Activated B cell treated with CpG ODN at 0.5 μM for 24 hours (primary cell): Measurements from ENCODE around the gene ADARB1. TPM values are rescaled to one million over a fixed set of nuclear protein-coding genes. Genes with fewer than 3 reads are reported as not detected.
"Not testable (repeated sequence)": the region's sequence is repeated elsewhere in the genome, so short reads cannot be mapped to it uniquely, and the experiment has no call there.

Experiments
- ATAC-seq: fragments of 200-7000 bp; cut with Tn5 transposase; one replicate; pipeline ENCODE4 v1.10.0; 2021; ENCODE audit warnings: low read depth, mild to moderate bottlenecking, moderate library complexity
- CTCF ChIA-PET: fragments of 350-600 bp; sonication (Branson Sonifier 250); formaldehyde crosslinking; loops from one replicate; lab custom pipeline; 2021; ENCODE audit warnings: antibody characterized with exemption; lab: Charles Lee
- POLR2A ChIA-PET: fragments of 350-600 bp; sonication (Branson Sonifier 250); formaldehyde crosslinking; loops from one replicate; lab custom pipeline; 2021; ENCODE audit warnings: antibody characterized with exemption; lab: Charles Lee
- DNase-seq: peaks from one replicate; pipeline ENCODE4 v3.0.0; 2022
- H3K27ac Mint-ChIP-seq: one replicate; pipeline ENCODE4 v1.8.0; 2020; ENCODE audit warnings: mixed read lengths
- H3K27me3 Mint-ChIP-seq: one replicate; pipeline ENCODE4 v1.8.0; 2021; ENCODE audit warnings: mixed read lengths
- H3K36me3 Mint-ChIP-seq: one replicate; pipeline ENCODE4 v1.8.0; 2021; ENCODE audit warnings: low read depth, mixed read lengths
- H3K4me1 Mint-ChIP-seq: one replicate; pipeline ENCODE4 v1.8.0; 2021; ENCODE audit warnings: mixed read lengths
- H3K4me3 Mint-ChIP-seq: one replicate; pipeline ENCODE4 v1.8.0; 2020; ENCODE audit warnings: mild to moderate bottlenecking, mixed read lengths
- H3K9me3 Mint-ChIP-seq: one replicate; pipeline ENCODE4 v1.8.0; 2020; ENCODE audit warnings: mixed read lengths
- intact Hi-C: fragments of 100-400 bp; cut with micrococcal nuclease; formaldehyde crosslinking; loops from one replicate; pipeline ENCODE4 v1.15.1; 2024
- total RNA-seq: library from RNA; stranded (reverse); gene quantifications from 2 replicates; pipeline ENCODE4 v1.2.3, GENCODE V29; 2022
- TF ChIP-seq, protein P1 (sequence below): fragments of 200-600 bp; IDR thresholded peaks from one replicate; pipeline ENCODE4 v1.8.0; 2022; ENCODE audit warnings: antibody characterized with exemption, mild to moderate bottlenecking

Gene ADARB1, protein sequence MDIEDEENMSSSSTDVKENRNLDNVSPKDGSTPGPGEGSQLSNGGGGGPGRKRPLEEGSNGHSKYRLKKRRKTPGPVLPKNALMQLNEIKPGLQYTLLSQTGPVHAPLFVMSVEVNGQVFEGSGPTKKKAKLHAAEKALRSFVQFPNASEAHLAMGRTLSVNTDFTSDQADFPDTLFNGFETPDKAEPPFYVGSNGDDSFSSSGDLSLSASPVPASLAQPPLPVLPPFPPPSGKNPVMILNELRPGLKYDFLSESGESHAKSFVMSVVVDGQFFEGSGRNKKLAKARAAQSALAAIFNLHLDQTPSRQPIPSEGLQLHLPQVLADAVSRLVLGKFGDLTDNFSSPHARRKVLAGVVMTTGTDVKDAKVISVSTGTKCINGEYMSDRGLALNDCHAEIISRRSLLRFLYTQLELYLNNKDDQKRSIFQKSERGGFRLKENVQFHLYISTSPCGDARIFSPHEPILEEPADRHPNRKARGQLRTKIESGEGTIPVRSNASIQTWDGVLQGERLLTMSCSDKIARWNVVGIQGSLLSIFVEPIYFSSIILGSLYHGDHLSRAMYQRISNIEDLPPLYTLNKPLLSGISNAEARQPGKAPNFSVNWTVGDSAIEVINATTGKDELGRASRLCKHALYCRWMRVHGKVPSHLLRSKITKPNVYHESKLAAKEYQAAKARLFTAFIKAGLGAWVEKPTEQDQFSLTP
- 21.6 and 22.6 TPM in 2 replicates for total RNA-seq

DNA sequence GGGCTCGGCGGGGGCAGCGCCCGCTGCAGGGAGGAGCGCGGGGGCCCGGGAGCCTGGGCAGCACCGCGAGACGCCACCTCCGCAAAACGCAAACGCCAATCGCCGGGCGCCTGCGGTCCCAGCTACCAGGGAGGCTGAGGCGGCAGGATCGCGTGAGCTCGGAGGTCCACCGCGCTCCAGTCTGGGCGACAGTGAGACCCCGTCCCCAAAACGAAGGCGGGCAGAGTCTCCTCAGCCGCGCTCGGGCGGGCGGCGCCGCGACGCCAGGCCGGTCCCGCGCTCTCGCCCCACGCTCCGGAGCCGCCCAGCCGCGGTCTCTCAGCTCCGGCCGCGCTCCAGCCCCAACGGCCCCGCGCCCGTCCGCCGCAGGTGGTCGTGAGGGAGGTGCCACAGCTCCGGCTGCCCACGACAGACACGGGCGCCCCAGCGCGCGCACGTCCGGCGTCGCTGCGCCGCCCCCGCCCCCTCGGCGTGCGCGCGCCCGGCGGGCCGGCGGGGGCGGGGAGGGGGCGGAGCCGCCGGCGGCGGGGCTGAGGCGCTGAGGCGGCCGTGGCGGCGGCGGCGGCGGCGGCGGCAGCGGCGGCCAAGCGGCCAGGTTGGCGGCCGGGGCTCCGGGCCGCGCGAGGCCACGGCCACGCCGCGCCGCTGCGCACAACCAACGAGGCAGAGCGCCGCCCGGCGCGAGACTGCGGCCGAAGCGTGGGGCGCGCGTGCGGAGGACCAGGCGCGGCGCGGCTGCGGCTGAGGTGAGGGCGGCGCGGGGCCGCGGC is at the start of gene ADARB1:
ADARB1 (plus strand) TSS at position 533 of the 770 bp plus-strand sequence. CDS start 97,077 bp downstream, outside the sequence.
- ChIA-PET POLR2A (interaction anchor here (0.5 to 0.6 kb wide), 2 partner anchors 186 to 272 kb away, joined by 3 to 9 read pairs; partner anchors contain the start of gene UBE2G2), CTCF (interaction anchor here (1.0 to 2.3 kb wide), 2 partner anchors 63 to 66 kb away, joined by 3 to 9 read pairs; no protein-coding TSS in a partner anchor)
- TF ChIP-seq, protein P1, sequence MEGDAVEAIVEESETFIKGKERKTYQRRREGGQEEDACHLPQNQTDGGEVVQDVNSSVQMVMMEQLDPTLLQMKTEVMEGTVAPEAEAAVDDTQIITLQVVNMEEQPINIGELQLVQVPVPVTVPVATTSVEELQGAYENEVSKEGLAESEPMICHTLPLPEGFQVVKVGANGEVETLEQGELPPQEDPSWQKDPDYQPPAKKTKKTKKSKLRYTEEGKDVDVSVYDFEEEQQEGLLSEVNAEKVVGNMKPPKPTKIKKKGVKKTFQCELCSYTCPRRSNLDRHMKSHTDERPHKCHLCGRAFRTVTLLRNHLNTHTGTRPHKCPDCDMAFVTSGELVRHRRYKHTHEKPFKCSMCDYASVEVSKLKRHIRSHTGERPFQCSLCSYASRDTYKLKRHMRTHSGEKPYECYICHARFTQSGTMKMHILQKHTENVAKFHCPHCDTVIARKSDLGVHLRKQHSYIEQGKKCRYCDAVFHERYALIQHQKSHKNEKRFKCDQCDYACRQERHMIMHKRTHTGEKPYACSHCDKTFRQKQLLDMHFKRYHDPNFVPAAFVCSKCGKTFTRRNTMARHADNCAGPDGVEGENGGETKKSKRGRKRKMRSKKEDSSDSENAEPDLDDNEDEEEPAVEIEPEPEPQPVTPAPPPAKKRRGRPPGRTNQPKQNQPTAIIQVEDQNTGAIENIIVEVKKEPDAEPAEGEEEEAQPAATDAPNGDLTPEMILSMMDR, result no peak
- peak within 1 kb of the TSS; percentile 89 for H3K4me3 Mint-ChIP-seq
- intact Hi-C loops, result loop anchor here (10.0 kb wide), 1 partner anchor 259 kb away; the partner anchor contains the start of gene SUMO3
- ATAC-seq (peak; percentile 79), DNase-seq (peak; percentile 74)
- H3K9me3 Mint-ChIP-seq, result no peaks in the 10 kb centered on the region
- H3K36me3 Mint-ChIP-seq, result peaks cover 4% of the 10 kb centered on the region
- peak within 1 kb of the TSS; percentile 82 for H3K27ac Mint-ChIP-seq
- H3K4me1 Mint-ChIP-seq, result peaks cover 41% of the 10 kb centered on the region
- no peaks in the 10 kb centered on the region for H3K27me3 Mint-ChIP-seq

DNA sequence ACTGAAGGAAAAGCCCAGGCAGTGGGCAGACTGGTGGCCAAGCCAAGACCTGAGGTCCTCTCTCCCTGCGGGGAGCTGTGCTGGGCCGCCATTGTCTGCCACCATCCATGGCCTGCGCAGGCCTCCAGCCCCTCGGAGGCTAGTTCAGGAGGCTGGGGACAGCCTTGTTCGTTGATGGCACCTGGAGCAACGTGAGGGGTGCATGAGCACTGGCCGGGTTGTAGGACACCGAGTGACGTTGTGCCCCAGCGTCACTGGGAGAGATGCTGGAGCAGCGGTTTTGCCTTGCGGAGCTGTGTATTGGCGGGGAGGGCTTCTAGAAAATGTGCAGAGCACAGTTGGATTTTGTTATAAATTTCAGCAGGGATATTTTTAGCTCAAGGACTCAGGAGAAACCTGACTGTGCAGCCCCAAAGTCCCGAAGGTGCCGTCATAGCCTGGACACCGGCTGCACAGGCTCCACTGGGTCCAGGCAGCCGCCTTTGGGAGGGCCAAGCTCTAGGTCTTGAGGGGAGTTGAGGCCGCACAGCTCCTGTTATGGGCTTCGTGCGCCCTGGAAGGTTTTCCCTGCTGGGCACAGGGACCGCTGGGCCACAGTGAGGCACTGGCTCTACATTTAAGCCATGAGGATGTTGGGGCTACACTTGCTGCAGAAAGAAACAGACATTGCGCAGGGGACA is 48.2 kb upstream of the ADARB1 start:
- DNase-seq (no peak), ATAC-seq (no peak)
- peaks cover 4% of the 10 kb centered on the region for H3K4me1 Mint-ChIP-seq
- peaks cover 4% of the 10 kb centered on the region for H3K27me3 Mint-ChIP-seq
- H3K27ac Mint-ChIP-seq, result no peak overlapping the region
- ChIA-PET POLR2A (no interaction called here), CTCF (no interaction called here)
- H3K9me3 Mint-ChIP-seq, result peaks cover 11% of the 10 kb centered on the region
- no peak overlapping the region for H3K4me3 Mint-ChIP-seq
- peaks cover 3% of the 10 kb centered on the region for H3K36me3 Mint-ChIP-seq
- intact Hi-C loops, result no loop called here
- TF ChIP-seq, protein P1, result no peak

DNA sequence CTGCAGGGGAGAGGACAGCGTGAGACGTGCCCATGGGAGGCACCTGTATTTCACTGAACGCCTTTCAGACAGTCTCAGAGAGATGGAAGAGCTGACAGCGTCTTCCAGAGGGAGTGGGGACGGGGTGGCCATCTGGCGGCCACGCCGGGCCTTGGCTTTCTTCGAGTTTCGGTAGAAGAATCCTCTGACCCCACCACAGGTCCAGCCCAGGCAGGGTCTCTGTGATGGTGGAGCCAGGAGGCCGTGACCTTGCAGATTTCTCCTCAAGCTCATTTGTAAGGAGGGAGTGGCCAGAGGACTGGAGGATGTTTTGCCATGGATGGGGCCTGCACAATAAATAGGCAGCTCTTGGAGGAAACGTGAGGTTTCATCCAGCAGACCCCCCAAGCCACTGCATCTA is 47.6 kb upstream of the ADARB1 start:
- CTCF ChIA-PET, result no interaction called here
- Mint-ChIP-seq H3K27me3 (peaks cover 2% of the 10 kb centered on the region), H3K4me3 (no peak overlapping the region), H3K4me1 (peaks cover 4% of the 10 kb centered on the region), H3K36me3 (peaks cover 3% of the 10 kb centered on the region), H3K9me3 (peaks cover 11% of the 10 kb centered on the region), H3K27ac (no peak overlapping the region)
- POLR2A ChIA-PET, result no interaction called here
- ATAC-seq (no peak), DNase-seq (no peak)
- TF ChIP-seq, protein P1, result no peak
- intact Hi-C loops, result no loop called here

DNA sequence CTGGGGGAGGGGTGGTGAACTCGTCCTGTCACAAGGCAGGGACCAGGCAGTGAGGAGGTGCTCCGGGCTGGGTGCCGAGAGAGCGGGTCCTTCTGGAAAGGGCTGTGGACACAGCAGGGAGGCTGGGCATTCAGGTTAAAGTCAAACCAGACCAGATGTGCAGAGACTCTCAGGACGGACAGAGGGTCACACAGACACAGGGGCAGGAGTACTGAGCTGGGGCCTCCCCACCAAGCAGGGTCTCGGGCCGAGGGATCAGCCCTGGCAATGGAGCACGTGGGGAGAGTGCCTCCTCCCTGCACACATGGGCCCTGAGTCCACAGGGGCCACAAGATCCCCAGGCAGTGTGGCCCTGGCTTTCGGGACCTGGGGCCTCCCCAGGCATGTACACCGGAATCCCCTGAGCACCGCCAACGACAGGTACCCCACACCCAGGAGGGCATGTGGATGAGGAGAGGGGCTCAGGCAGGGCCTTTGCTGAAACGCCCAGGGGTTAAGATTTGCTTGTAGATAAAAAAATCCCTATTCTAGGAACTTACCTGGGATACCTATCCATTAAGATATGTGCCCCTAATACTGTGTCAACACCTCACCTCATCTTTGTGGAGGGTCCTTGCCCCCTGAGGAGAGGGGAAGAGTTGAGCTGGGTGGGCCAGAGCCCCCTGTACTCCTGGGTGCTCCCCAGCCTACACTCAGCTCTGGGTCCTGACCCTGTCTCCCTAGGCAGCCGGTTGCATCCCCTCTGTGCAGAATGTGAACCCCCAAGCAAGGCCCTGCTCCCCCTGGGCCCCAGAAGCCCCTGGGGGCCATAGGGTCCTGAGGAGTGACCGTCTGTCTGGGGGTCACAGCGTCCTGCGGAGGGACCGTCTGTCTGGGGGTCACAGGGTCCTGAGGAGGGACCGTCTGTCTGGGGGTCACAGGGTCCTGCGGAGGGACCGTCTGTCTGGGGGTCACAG is 46.9 kb upstream of the ADARB1 start:
- Mint-ChIP-seq H3K27me3 (peaks cover 2% of the 10 kb centered on the region), H3K4me3 (no peak overlapping the region), H3K36me3 (peaks cover 3% of the 10 kb centered on the region), H3K27ac (no peak overlapping the region), H3K4me1 (peaks cover 4% of the 10 kb centered on the region), H3K9me3 (peaks cover 11% of the 10 kb centered on the region)
- intact Hi-C loops, result no loop called here
- TF ChIP-seq, protein P1, result no peak
- ChIA-PET POLR2A (no interaction called here), CTCF (no interaction called here)
- no peak for ATAC-seq
- DNase-seq, result no peak

DNA sequence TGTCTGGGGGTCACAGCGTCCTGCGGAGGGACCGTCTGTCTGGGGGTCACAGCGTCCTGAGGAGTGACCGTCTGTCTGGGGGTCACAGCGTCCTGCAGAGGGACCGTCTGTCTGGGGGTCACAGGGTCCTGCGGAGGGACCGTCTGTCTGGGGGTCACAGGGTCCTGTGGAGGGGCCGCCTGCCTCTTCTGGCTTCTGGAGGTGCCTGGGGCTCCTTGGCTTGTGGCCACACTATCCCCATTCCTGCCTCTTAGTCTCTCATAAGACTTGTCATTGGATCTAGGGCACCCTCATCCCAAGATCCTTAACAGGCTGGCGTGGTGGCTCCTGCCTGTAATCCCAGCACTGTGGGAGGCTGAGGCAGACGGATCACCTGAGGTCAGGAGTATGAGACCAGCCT is 45.7 kb upstream of the ADARB1 start:
- POLR2A ChIA-PET, DNase-seq, H3K4me3 Mint-ChIP-seq, H3K9me3 Mint-ChIP-seq, intact Hi-C loops, H3K27me3 Mint-ChIP-seq, H3K36me3 Mint-ChIP-seq, H3K4me1 Mint-ChIP-seq, ATAC-seq, H3K27ac Mint-ChIP-seq, CTCF ChIA-PET: not testable (repeated sequence)
